Lung (tissue), 12 donors: Measurements from ENCODE around the gene KIAA1755. TPM values are rescaled to one million over a fixed set of nuclear protein-coding genes. Genes with fewer than 3 reads are reported as not detected.

Experiments
- ATAC-seq: fragments of 200-7000 bp; cut with Tn5 transposase; one replicate; pipeline ENCODE4 v1.9.1; 2020; ENCODE audit warnings: moderate number of reproducible peaks; ENCODE audit not compliant: insufficient read depth, low FRiP score
- DNase-seq, 3 donors: peaks; one replicate each; pipeline ENCODE4 v3.0.0-alpha.2; 2013 to 2017
- H3K27ac ChIP-seq, 2 donors: one replicate each; pipeline ENCODE4 v1.5.1; 2013; ENCODE audit warnings: mild to moderate bottlenecking in 2 of 2, moderate library complexity in 2 of 2, control low read depth in 1 of 2, inconsistent platforms in 1 of 2, low read depth in 1 of 2, low read length in 1 of 2
- H3K27me3 ChIP-seq, 3 donors: one replicate each; pipeline ENCODE4 v1.5.1; 2013; ENCODE audit warnings: low read length in 2 of 3; ENCODE audit not compliant: control insufficient read depth in 3 of 3, insufficient read depth in 3 of 3
- H3K36me3 ChIP-seq, 4 donors: one replicate each; pipeline ENCODE4 v1.5.1; 2013; ENCODE audit warnings: low read length in 4 of 4, mild to moderate bottlenecking in 1 of 4, moderate library complexity in 1 of 4; ENCODE audit not compliant: control insufficient read depth in 4 of 4, insufficient read depth in 4 of 4
- H3K4me1 ChIP-seq, 5 donors: one replicate each; pipeline ENCODE4 v1.5.1; 2013; ENCODE audit warnings: low read length in 5 of 5, mild to moderate bottlenecking in 2 of 5, moderate library complexity in 1 of 5; ENCODE audit not compliant: control insufficient read depth in 5 of 5, insufficient read depth in 5 of 5
- H3K4me3 ChIP-seq: one replicate; pipeline ENCODE4 v1.5.1; 2013; ENCODE audit warnings: mild to moderate bottlenecking, control low read depth, moderate library complexity
- H3K9ac ChIP-seq, 2 donors: one replicate each; pipeline ENCODE4 v1.5.1; 2013; ENCODE audit warnings: low read length in 2 of 2, control low read depth in 1 of 2; ENCODE audit not compliant: insufficient read depth in 1 of 2
- H3K9me3 ChIP-seq, 4 donors: one replicate each; pipeline ENCODE4 v1.5.1; 2013; ENCODE audit warnings: low read length in 3 of 4, mild to moderate bottlenecking in 1 of 4, moderate library complexity in 1 of 4; ENCODE audit not compliant: control insufficient read depth in 4 of 4, insufficient read depth in 3 of 4
- WGBS, 2 donors: extraction: QIAGEN DNeasy Blood & Tissue Kit; methylation state at CpG; one replicate each; pipeline ENCODE4 v1.1.7; 2013; 5-methylcytosine and 5-hydroxymethylcytosine counted together
- polyA plus RNA-seq, 2 donors: library from polyadenylated mRNA; stranded (reverse); fragments of 200-250 nt; gene quantifications; one replicate each; pipeline ENCODE4 v1.2.1, GENCODE V29; 2013
- total RNA-seq, 2 donors: library from RNA; depleted of rRNA in 1 of 2; stranded (reverse); fragments of >200 nt in 1 of 2; gene quantifications; one replicate each; pipeline ENCODE4 v1.2.1, GENCODE V29; 2014 to 2021
- TF ChIP-seq, protein P1 (sequence below): IDR thresholded peaks from 2 replicates; pipeline ENCODE4 v1.5.1; 2012; ENCODE audit warnings: mild to moderate bottlenecking; ENCODE audit errors: control extremely low read depth, extremely low read depth
- donor health status: control.
- donor health status: control.
- donor health status: Bipolar disorder and iron deficiency.
- donor health status: healthy.
- donor health status: DM: yes; HTN: yes; CAD: no.

The KIAA1755 gene
- total and polyA plus RNA-seq, 4 donors = 0.33 to 2.0 (median 1.3) TPM

- Histone ChIP-seq H3K36me3 (no peaks in the 10 kb centered on the region), H3K9me3 (no peaks in the 10 kb centered on the region), H3K27me3 (no peaks in the 10 kb centered on the region), H3K4me3 (no peak overlapping the region), H3K9ac (no peak overlapping the region), H3K27ac (no peak overlapping the region), H3K4me1 (no peaks in the 10 kb centered on the region)
- no peak for ATAC-seq
- TF ChIP-seq, protein P1, sequence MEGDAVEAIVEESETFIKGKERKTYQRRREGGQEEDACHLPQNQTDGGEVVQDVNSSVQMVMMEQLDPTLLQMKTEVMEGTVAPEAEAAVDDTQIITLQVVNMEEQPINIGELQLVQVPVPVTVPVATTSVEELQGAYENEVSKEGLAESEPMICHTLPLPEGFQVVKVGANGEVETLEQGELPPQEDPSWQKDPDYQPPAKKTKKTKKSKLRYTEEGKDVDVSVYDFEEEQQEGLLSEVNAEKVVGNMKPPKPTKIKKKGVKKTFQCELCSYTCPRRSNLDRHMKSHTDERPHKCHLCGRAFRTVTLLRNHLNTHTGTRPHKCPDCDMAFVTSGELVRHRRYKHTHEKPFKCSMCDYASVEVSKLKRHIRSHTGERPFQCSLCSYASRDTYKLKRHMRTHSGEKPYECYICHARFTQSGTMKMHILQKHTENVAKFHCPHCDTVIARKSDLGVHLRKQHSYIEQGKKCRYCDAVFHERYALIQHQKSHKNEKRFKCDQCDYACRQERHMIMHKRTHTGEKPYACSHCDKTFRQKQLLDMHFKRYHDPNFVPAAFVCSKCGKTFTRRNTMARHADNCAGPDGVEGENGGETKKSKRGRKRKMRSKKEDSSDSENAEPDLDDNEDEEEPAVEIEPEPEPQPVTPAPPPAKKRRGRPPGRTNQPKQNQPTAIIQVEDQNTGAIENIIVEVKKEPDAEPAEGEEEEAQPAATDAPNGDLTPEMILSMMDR = no peak
- WGBS, 2 donors = 46 to 59% methylated on average over 2 of the region's 2 CpGs
- DNase-seq = peak in 1 of 3 donors; percentile 39
Measured at GRCh38 chr20:38225900-38226263, 34.7 kb downstream of the KIAA1755 start.

GRCh38 chr20:38225240-38225899 lies 35.2 kb downstream of the KIAA1755 start:
- TF ChIP-seq, protein P1 = no peak
- no peak for ATAC-seq
- WGBS, 2 donors = 81 to 87% methylated on average over 8 of the region's 8 CpGs

GRCh38 chr20:38224531-38224930 lies 36.0 kb downstream of the KIAA1755 start:
- DNase-seq (no peak), ATAC-seq (no peak)
- H3K9ac ChIP-seq = no peak overlapping the region
- TF ChIP-seq, protein P1 = no peak
- no peak overlapping the region for H3K4me3 ChIP-seq
- H3K27me3 ChIP-seq = no peaks in the 10 kb centered on the region
- H3K4me1 ChIP-seq = no peaks in the 10 kb centered on the region
- H3K27ac ChIP-seq = no peak overlapping the region
- 43 to 67% methylated on average over 10 of the region's 10 CpGs for WGBS, 2 donors
- no peaks in the 10 kb centered on the region for H3K36me3 ChIP-seq
- no peaks in the 10 kb centered on the region for H3K9me3 ChIP-seq

More at GRCh38 chr20:38225240-38225899, 35.2 kb downstream of the KIAA1755 start:
- no peaks in the 10 kb centered on the region for H3K9me3 ChIP-seq
- H3K4me1 ChIP-seq = no peaks in the 10 kb centered on the region
- H3K27me3 ChIP-seq = no peaks in the 10 kb centered on the region
- no peak overlapping the region for H3K27ac ChIP-seq
- no peaks in the 10 kb centered on the region for H3K36me3 ChIP-seq
- DNase-seq = no peak
- H3K4me3 ChIP-seq = no peak overlapping the region
- H3K9ac ChIP-seq = no peak overlapping the region

- no peak for DNase-seq
- H3K9ac ChIP-seq = no peak overlapping the region
Measured at GRCh38 chr20:38223743-38224100, 36.8 kb downstream of the KIAA1755 start.

More at GRCh38 chr20:38223743-38224100, 36.8 kb downstream of the KIAA1755 start:
- no peak overlapping the region for H3K27ac ChIP-seq
- no peaks in the 10 kb centered on the region for H3K36me3 ChIP-seq
- H3K4me3 ChIP-seq = no peak overlapping the region
- no peaks in the 10 kb centered on the region for H3K9me3 ChIP-seq
- no peak for ATAC-seq
- 83 to 94% methylated on average over 3 of the region's 3 CpGs for WGBS, 2 donors
- TF ChIP-seq, protein P1 = no peak
- H3K4me1 ChIP-seq = no peaks in the 10 kb centered on the region
- no peaks in the 10 kb centered on the region for H3K27me3 ChIP-seq
